GM18502 (cell line): ENCODE results near the gene ARAF.

Experiments used
- ATAC-seq: cut with Tn5 transposase; IDR thresholded peaks from one replicate; pipeline ENCODE4 v1.9.1; 2021; ENCODE audit warnings: mild to moderate bottlenecking; ENCODE audit not compliant: unreplicated experiment, poor library complexity

ARAF gene

DNA sequence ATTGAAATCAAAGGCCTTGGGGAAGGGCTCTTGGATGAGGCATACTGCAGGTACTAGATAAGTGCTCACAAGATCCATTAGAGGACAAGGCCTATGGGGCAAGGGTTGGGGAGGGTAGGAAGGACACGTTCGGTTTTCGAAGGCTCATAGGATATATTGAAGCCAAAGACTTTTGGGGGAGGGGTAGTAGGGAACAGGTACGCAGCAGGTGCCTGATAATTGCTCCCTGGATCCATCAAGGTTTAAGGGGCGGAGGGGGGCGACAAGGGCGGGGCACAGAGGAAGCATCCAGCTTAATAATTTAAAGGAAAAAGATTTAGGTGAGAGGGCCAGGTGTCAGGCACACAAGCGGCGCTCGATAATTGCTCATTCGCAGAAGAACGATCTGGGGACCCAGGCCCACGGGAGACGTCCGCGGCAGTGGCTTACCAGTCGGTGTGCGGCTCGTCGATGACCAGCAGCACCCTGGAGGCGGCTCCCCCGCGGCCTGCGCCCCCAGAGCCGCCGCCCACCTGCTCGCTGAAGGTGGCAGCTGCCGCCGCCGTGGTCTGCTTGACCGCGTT is 58.0 kb downstream of the ARAF start:
- no peak for ATAC-seq

DNA sequence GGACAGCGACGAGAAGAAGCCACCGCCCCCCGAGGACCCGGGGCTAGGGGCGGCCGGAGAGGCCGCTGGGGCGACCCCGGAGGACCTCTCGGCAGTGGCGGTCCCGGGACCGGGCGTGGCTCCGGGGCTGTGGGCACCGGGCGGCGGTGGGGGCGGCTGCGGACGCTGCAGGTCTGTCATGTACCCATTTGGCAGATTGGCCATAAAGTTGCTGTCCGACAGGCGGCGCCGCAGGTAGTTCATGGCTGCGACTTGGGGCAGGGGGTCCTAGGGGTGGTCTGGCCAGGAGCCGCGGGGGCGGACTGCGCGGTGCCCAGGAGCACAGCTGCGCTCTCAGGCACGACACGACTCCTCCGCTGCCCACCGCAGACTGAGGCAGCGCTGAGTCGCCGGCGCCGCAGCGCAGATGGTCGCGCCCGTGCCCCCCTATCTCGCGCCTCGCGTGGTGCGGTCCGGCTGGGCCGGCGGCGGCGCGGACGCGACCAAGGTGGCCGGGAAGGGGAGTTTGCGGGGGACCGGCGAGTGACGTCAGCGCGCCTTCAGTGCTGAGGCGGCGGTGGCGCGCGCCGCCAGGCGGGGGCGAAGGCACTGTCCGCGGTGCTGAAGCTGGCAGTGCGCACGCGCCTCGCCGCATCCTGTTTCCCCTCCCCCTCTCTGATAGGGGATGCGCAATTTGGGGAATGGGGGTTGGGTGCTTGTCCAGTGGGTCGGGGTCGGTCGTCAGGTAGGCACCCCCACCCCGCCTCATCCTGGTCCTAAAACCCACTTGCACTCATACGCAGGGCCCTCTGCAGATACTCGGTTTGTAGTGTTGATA is 58.7 kb downstream of the ARAF start, which contains the start of gene SYN1:
Gene SYN1, minus strand, starts transcription at position 372 of the 817 bp plus-strand sequence. Its CDS starts 129 bp downstream, at position 243.
- peak; percentile 68 for ATAC-seq

DNA sequence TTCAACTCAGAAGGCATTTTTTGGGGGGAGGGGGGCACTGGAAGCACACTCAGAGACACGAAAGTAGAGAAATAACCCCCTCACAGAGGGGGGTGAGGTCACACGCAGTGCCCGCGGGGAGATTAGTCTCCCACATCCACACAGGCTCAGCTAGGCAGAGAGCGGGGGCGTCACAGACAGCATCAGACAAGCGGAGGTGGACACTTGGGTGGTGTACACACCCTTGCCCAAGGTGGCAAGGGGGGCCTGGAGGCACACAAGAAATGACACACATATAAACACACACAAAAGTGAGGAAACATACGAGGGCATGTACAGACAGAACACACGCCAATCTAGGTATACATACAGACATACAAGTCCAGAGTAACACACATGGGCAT is 59.3 kb downstream of the ARAF start:
- ATAC-seq, result no peak
